HL-60 (cell line): ENCODE measurements around the gene KHSRP.

Experiments used
- DNase-seq, 2 experiments: peaks; one replicate each; pipeline ENCODE4 v3.0.0-alpha.2; 2010 to 2020; ENCODE audit warnings: low read depth in 1 of 2, low spot score in 1 of 2
- H3K27ac ChIP-seq: fragments of 250-450 bp; sonication (Bioruptor Pico); replicated peaks from 2 replicates; pipeline ENCODE4 v1.5.1; 2020; ENCODE audit warnings: mild to moderate bottlenecking, moderate library complexity
- H3K27me3 ChIP-seq: fragments of 250-450 bp; sonication (Bioruptor Pico); 2 replicates; pipeline ENCODE4 v1.5.1; 2021; ENCODE audit warnings: mild to moderate bottlenecking, moderate library complexity; ENCODE audit not compliant: insufficient read depth, poor library complexity, severe bottlenecking
- H3K4me3 ChIP-seq: replicated peaks from 2 replicates; pipeline ENCODE4 v1.5.1; 2011; ENCODE audit warnings: mild to moderate bottlenecking, control low read depth, low read length; ENCODE audit not compliant: insufficient read depth
- CTCF ChIP-seq: IDR thresholded peaks from one replicate; pipeline ENCODE4 v1.5.1; 2011; ENCODE audit warnings: low read length, control low read depth, inconsistent platforms; ENCODE audit not compliant: insufficient read depth
- GABPA ChIP-seq: IDR thresholded peaks from 2 replicates; pipeline ENCODE4 v1.6.1; 2012; ENCODE audit warnings: low read depth
- POLR2AphosphoS5 ChIP-seq: IDR thresholded peaks from 2 replicates; pipeline ENCODE4 v1.6.1; 2012; ENCODE audit warnings: low read depth
- REST ChIP-seq: IDR thresholded peaks from 2 replicates; pipeline ENCODE4 v1.6.1; 2012; ENCODE audit warnings: low read depth; ENCODE audit not compliant: insufficient replicate concordance
- SPI1 ChIP-seq: IDR thresholded peaks from 2 replicates; pipeline ENCODE4 v1.6.1; 2012; ENCODE audit warnings: low read depth, mild to moderate bottlenecking, borderline replicate concordance

KHSRP gene

GRCh38 chr19:6375411-6376010, 49.1 kb downstream of the KHSRP start, which contains the start of gene PSPN:
PSPN (minus strand) TSS chr19:6375933; CDS start chr19:6375849, 84 bp downstream.
- Histone ChIP-seq H3K27ac (no peak within 1 kb of the TSS), H3K27me3 (no peaks in the 10 kb centered on the region), H3K4me3 (no peak within 1 kb of the TSS)
- no peak for DNase-seq
- TF ChIP-seq POLR2AphosphoS5 = no peak
- TF ChIP-seq GABPA = no peak
- TF ChIP-seq REST = no peak
- no peak for TF ChIP-seq SPI1
- no peak for TF ChIP-seq CTCF

- TF ChIP-seq POLR2AphosphoS5 (no peak), REST (no peak), GABPA (no peak), SPI1 (no peak), CTCF (no peak)
- DNase-seq = no peak
- Histone ChIP-seq H3K4me3 (no peak overlapping the region), H3K27ac (no peak overlapping the region), H3K27me3 (no peaks in the 10 kb centered on the region)
Measured at GRCh38 chr19:6374711-6375410, 49.8 kb downstream of the KHSRP start.

GRCh38 chr19:6374161-6374709, 50.4 kb downstream of the KHSRP start:
- H3K27me3 ChIP-seq = no peaks in the 10 kb centered on the region
- H3K27ac ChIP-seq = no peak overlapping the region
- no peak for TF ChIP-seq REST
- TF ChIP-seq SPI1 = no peak
- TF ChIP-seq CTCF = no peak
- no peak for TF ChIP-seq GABPA
- TF ChIP-seq POLR2AphosphoS5 = no peak
- no peak for DNase-seq
- no peak overlapping the region for H3K4me3 ChIP-seq
